ENCODE results near the gene IL32.
"Not testable (repeated sequence)": the region's sequence is repeated elsewhere in the genome, so short reads cannot be mapped to it uniquely, and the experiment has no call there.

IL32 gene

DNA sequence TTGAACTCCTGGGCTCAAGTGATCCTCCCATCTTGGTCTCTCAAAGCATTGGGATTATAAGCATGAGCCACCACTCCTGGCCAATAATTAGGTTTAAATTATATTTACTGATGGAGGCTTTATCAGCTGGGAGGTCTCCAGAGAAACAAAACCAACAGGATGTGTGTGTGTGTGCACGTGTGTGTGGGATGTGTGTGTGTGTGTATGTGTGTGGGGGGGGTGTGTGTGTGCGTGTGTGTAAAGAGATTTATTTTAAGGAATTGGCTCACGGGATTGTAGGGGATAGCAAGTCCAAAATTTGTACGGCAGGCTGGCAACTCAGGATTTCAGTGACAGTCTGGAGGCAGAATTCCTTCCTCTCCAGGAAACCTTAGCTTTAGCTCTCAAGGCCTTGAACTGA is 14.4 kb upstream of the IL32 start:
- no peak for DNase-seq (ENCODE audit: low read depth in 3 of 3, low spot score in 1 of 3)

DNA sequence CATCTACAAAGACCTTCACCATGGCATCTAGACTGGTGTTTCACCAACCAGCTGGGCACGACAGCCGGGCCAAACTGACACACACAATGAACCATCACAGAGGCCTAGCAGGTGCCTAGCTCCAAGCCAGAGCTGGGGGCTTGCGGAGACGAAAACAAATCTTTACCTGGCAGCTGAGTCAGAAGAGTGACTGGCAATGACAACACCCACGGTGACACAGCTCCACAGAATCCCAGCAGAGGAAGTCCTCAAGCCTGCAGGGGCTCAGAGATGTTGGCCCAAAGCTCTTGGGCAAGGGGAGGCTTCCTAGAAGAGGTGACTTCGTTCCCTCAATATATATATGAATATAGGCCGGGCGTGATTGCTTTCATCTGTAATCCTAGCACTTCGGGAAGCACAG is 13.9 kb upstream of the IL32 start:
- DNase-seq (ENCODE audit: low read depth in 3 of 3, low spot score in 1 of 3) = no peak

DNA sequence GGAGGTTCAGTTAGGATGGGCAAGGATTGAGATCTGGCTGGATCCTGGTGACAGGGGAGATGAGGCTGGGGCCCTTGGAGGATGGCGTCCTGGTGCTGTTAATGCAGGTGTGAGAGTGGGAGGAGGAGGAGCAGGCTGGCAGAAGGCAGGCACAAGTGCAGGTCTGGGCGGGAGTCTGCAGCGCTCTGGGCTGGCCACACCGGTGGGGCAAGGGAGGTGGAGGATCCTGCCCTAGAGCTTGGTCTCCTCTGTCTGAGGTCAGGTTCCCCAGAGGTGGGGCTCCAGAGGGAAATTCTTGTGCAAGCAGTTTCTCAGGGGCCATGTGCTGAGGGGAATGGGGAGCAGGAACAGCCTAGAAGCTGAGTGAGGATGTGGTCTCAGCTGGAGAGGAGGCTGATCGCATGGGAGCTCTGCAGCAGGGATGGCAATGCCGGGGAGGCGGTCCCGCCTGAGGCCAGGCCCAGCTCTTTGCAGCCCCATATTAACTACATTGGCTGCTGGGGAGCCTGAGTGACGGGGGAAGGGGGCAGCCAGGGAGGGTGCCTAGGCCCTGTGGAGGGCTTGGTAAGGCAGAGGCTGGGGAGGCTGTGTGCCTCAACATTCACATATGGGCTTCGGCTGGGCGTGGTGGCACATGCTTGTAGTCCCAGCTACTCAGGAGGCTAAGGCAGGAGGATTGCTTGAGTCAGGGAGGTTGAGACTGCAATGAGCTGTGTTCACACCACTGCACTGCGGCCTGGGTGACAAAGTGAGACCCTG is 12.7 kb upstream of the IL32 start:
- not testable (repeated sequence) for DNase-seq (ENCODE audit: low read depth in 3 of 3, low spot score in 1 of 3)

DNA sequence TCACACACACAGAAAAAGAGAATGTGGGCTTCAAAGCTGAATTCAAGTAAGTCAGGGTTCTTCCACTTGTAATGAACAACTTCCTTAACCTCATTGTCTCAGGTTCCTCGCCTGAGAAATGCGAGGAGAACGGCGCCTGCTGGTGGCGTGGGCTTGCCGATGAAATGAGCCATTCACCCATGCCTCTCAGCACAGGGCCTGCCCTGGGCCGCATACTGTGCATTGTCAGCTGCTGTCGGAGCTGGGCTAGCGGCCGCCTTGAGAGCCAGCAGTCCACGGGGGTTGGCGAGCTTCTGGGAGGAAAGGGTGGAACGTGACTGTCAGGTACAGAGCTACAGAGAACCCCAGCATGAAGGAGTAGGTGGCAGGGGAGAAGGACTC is 12.1 kb upstream of the IL32 start:
- DNase-seq (ENCODE audit: low read depth in 3 of 3, low spot score in 1 of 3) = not testable (repeated sequence)

DNA sequence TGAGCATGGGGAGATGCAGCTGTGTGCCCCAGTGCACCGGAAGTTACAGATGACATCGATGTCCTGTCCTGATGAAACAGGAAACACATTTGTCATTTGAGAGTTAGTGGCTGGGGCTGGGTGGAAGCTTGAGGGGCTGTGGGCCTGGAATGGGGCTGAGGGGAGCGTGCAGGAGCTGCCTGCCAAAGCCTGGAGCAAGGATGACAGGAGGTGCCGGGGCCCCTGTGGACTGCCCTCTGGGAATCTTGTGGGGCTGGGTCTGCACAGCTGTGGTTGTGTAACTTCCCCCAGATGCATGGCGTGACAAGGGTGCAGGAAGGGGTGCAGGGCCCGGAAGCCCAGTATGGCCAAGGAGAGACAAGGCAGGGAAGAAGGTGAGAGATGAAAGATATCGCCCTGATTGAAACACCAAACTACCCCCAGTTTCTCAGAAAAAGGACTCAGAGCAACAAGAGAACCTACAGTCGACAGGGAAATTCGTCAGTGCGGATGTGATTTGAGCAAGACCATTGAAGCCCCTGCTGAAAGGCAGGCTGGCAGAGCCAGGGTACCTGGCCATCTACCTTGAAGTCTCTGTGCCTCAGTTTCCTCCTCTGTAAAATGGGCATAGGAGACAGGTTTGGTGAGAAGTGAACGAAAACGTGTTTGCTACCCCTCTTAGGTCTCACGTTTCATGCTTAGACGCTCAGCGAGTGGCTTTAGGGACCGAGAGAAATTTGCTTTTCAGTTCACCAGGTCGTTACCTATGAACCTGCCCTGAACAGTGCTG is 10.3 kb upstream of the IL32 start:
- no peak for DNase-seq (ENCODE audit: low read depth in 3 of 3, low spot score in 1 of 3)

DNA sequence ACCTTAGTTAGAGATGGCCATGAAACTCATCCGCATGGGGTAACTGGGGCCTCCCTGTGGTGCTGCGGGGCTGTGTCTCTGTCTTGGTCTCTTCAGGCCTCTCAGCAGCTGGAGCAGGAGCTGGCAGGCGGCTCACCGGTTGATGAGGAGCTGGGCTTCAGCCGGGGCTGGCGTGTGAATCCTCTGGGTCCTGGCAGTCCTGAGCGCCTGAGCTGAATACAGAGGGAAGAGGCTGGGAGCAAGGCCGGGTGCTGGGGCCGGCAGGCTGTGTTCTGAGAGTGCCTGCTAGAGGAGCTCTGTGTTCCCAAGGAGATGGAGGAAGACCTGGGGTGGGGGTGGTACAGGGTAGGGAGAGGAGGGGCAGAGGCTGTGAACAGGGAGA is 9.7 kb upstream of the IL32 start:
- not testable (repeated sequence) for DNase-seq (ENCODE audit: low read depth in 3 of 3, low spot score in 1 of 3)

DNA sequence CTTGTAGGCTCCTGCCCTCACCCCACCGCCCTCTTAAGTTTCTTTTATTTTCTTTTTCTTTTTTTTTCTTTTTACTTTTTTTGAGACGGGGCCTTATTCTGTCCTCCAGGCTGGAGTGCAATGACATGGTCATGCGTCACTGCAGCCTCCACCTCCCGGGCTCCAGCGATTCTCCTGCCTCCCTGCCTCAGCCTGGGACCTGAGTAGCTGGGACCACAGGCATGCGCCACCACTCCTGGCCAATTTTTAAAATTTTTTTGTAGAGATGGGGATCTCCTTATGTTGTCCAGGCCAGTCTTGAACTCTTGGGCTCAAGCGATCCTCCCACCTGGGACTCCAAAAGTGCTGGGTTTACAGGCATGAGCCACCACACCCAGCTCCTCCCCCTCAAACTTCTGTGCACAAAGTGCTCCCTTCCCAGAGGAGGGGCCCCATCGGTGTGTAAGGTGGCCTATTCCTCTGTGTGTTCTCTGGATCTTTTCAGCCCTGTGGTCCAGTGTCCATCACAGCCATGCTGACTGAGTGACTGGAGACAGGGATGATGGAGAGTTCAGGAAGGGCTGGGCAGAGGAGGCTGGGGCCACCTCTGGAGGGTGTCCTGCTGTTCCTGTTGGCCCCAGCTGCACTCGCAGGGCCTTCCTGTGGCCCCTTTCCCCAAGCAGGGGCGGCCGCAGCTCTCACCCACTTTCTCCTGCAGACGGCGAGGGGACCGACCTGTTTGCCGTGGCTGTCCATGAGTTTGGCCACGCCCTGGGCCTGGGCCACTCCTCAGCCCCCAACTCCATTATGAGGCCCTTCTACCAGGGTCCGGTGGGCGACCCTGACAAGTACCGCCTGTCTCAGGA is 8.9 kb upstream of the IL32 start:
- DNase-seq (ENCODE audit: low read depth in 3 of 3, low spot score in 1 of 3) = no peak

DNA sequence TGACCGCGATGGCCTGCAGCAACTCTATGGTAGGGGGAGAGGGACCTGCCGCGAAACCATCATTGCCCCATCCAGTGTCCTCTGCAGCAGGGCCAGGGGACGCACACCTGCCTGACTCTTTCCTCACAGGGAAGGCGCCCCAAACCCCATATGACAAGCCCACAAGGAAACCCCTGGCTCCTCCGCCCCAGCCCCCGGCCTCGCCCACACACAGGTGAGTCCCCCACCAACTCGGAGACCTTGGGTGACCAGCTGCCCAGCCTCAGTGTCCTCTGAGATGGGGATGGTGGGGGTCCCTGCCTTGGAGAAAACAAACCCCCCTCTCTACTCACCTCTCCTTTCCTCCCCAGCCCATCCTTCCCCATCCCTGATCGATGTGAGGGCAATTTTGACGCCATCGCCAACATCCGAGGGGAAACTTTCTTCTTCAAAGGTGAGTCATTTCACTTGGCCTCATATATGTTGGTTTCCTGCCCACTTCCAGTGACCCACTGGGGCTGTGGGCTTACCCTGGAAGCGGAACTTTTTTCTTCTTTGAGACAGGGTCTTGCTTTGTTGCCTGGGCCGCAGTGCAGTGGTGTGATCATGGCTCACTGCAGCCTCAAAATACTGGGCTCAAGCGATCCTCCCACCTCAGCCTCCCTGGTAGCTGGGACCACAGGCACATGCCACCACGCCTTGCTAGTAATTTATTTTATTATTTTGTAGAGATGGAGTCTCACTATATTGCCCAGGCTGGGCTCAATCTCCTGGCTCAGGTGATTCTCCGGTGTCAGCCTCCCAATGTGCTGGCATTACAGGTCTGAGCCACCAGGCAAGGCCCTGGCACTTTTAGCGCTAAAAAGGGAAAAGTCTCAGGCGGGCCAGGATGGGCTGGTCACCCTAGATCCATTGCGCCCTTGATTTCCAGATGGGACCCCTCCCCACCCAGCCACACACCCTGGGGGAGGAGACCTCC is 8.0 kb upstream of the IL32 start:
- no peak for DNase-seq (ENCODE audit: low read depth in 3 of 3, low spot score in 1 of 3)

DNA sequence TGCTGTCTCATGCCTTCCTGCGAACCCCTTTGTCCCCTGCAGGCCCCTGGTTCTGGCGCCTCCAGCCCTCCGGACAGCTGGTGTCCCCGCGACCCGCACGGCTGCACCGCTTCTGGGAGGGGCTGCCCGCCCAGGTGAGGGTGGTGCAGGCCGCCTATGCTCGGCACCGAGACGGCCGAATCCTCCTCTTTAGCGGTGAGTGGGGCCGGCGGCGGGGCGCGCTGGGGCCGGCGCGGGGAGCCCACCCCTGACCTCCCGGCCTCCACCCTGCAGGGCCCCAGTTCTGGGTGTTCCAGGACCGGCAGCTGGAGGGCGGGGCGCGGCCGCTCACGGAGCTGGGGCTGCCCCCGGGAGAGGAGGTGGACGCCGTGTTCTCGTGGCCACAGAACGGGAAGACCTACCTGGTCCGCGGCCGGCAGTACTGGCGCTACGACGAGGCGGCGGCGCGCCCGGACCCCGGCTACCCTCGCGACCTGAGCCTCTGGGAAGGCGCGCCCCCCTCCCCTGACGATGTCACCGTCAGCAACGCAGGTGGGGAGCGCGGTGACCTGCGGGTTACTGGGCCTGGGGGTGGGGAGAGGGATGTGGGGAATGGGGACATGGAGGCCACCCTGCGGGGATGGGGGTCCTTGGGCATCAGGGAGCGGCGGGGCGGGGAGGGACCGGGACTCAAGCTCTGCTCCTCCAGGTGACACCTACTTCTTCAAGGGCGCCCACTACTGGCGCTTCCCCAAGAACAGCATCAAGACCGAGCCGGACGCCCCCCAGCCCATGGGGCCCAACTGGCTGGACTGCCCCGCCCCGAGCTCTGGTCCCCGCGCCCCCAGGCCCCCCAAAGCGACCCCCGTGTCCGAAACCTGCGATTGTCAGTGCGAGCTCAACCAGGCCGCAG is 7.1 kb upstream of the IL32 start:
- peak in 1 of 3 donors; percentile 28 for DNase-seq (ENCODE audit: low read depth in 3 of 3, low spot score in 1 of 3)

DNA sequence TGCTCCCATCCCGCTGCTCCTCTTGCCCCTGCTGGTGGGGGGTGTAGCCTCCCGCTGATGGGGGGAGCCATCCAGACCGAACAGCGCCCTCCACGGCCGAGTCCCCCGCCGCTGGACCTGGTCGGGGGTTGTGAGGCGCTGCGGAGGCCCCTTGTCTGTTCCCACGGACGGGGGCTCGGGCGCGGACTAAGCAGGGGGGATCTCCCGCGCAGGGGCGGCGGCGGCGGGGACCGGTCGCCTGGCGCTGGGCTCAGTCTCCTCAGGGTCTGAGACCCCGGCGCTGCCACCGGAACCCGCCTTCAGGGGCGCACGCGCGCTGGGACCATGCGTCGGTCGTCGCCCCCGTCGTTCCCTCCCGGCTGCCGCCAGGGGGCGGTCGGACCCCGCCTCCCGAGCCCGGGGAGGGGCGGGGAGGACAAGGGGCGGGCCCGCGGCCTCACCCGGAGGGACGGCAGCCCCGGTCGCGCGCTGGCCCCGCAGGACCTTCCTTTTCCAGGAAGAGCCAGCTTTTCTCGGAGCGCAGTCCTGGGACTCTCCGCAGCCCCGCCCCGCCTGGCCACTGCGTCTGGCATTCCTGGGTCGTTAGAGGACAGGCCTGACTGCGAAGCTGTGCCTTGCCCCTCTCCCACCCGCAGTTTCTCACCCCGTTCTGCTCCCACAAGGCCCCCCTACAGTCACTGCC is 6.3 kb upstream of the IL32 start:
- peak; percentile 67 to 82 (median 81) for DNase-seq (ENCODE audit: low read depth in 3 of 3, low spot score in 1 of 3)

DNA sequence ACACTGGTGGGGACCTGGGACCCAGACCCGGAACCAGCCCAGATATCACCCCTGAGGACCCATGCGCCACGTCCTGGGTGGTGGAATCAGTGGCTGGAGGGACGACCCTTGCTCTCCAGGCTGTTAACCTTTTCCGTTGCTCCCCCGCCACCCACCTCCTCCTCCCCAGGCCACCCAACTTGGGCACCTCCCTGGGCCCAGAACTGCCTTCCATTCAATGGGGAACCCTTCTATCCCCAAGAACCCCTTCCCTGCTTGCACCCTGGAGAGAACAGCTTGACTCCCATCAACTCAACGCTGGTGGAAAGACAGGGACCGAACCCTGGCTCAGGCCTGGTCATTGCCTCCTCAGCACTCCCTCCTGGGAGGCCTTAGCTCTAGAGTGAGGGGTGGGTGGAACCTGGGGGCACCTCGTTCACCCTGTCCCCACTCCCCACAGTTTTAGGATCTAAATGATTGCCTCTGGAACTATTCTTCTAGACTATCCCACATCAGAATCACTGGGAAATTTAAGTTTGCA is 5.7 kb upstream of the IL32 start:
- no peak for DNase-seq (ENCODE audit: low read depth in 3 of 3, low spot score in 1 of 3)

DNA sequence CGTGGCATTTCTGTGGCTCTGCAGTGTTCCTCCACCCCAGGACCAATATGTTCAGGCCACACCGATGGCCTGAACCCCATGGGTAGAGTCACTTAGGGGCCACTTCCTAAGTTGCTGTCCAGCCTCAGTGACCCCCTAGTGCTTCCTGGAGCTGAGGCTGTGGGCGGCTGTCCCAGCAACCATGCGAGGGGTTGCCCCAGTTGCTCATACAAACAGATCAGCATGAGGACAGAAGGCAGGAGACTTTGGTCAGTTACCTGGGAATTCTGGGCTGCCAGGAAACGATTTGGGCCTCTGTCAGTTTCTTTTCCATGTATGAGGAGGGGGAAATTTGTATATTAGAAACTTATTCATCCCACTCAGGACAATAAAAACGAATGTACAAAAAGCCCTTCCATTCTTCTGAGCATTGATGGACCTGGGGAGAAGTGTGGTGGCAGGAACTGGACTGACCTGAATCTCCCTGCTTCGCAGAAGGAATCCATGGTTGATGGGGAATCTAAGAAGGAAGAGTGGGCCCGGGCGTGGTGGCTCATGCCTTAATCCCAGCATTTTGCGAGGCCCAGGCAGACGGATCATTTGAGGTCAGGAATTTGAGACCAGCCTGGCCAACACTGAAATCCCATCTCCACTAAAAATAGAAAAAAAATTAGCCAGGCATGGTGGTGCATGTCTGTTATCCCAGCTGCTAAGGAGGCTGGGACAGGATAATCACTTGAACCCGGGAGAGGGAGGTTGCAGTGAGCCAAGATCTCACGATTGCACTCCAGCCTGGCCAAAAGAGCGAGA is 4.9 kb upstream of the IL32 start:
- DNase-seq (ENCODE audit: low read depth in 3 of 3, low spot score in 1 of 3) = no peak

DNA sequence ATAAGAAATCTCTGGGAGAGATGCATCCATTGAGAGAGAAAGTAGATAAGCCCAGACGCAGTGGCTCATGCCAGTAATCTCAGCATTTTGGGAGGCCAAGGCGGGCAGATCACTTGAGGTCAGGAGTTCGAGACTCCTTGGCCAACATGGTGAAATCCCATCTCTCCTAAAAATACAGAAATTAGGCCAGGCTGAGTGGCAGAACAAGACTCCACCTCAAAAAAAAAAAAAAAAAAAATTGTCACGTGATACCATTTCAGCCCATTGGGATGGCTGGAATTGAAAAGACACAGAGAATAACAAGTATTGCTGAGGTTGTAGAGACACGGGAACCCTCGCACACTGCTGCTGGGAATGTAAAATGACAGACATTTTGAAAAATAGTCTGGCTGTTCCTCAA is 2.9 kb upstream of the IL32 start:
- no peak for DNase-seq (ENCODE audit: low read depth in 3 of 3, low spot score in 1 of 3)

DNA sequence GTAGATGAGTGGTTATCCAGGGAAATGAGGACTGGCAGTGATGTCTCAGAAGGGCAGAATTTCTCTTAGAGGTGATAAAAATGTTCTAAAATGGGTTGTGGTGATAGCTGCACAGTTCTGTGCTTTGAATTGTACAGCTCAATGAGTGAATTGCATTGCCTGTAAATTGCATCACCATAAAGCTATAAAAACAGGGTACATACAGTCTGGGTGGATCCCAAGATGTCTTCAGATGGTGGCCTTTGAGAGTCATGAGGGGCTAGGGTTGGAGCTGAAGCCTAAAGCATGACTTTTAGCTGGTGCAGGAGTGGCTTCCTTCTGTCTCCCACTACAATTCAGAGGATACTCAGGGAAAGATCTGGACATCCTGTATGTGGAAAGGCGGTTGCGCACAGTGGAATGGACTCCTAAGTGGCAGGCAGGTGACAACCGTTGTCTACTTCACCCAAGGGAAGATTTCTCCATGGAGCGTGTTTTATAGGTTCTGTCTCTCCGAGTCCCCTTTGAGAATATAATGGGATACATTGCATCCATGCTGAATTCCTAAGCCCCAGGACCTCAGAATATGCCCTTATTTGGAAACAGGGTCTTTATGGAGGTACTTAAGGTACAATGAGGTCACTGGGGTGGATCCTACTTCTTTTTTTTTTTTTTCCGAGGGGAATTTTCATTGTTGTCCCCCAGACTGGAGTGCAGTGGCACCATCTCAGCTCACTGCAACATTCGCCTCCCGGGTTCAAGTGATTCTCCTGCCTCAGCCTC is 1.6 kb upstream of the IL32 start:
- no peak for DNase-seq (ENCODE audit: low read depth in 3 of 3, low spot score in 1 of 3)

DNA sequence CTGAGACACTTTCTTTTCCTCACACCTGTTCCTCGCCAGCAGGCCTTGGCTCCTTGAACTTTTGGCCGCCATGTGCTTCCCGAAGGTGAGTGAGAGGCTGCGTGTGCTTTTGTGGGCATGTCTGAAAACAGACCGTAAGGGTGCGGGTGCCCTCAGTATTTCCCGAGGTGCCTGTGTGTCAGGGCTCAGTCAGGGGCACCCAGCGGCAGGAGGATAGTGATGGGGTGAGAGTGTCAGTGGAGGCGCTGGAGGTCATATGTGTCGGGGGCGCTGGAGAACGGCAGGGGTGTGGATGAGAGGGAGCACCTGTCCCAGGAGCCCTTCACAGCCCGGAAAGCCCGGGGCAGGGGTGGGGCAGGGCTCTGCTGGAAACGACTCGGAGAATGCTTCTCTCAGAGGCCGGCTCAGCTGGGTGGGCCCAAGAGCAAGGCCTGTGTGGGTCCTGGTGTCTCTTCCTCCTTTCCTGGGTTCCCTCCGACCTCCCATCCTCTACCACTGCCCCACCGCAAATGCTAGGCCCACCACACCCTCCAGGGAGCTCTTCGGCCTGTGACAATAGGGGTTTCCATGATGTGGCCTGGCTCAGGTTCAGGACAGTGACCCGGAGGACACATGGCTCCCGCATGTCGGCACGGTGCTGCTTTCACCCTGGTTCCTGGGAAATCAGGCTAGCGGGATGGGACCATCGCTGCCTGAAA is 451 bp downstream of the IL32 start:
- DNase-seq (ENCODE audit: low read depth in 3 of 3, low spot score in 1 of 3) = no peak

DNA sequence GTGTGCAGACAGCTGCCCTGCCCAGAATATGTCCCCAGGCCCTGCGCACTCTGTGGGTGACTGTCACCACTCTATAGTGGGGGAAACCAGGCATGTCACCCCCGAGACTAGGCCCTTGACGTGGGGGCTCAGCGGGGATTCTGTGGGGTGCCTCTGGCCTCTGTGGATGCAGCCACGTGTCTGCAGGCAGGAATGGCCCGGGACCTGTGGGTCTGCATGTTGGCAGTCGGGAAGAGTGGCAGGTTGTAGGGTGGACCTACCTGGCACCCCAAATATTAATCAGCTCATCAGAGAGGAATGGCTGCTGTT is 954 bp downstream of the IL32 start:
- no peak for DNase-seq (ENCODE audit: low read depth in 3 of 3, low spot score in 1 of 3)

DNA sequence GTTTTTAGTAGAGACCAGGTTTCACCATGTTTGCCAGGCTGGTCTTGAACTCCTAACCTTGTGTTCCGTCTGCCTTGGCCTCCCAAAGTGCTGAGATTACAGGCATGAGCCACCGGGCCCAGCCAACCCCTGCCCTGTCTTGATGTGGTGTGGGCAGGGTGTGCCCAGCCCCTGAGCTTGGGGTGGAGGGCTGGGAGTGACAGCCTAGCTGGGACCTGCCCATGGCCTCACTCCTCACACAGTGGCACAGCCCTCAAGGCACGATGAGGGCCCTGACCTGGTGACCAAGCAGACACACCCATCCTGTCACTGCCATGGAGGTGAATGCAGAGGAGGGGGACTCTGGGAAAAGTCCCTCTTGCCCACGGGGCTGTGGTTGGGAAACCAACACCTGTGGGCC is 3.0 kb downstream of the IL32 start:
- DNase-seq (ENCODE audit: low read depth in 3 of 3, low spot score in 1 of 3) = no peak
